AG10803 (cell line): ENCODE data around the gene ZNF678.

Experiments
- DNase-seq: peaks from one replicate; pipeline ENCODE4 v3.0.0; 2010; ENCODE audit warnings: low read depth
- H3K4me3 ChIP-seq: 2 replicates; pipeline ENCODE4 v1.5.1; 2011; ENCODE audit warnings: mild to moderate bottlenecking, low read length, control low read depth
- CTCF ChIP-seq: conservative IDR thresholded peaks from 2 replicates; pipeline ENCODE4 v1.5.1; 2011; ENCODE audit warnings: mild to moderate bottlenecking, low read length, control low read depth, inconsistent platforms

Gene ZNF678

GRCh38 chr1:227561241-227561907 is 2.0 kb upstream of the ZNF678 start:
- no peak overlapping the region for H3K4me3 ChIP-seq
- no peak for TF ChIP-seq CTCF
- no peak for DNase-seq

- TF ChIP-seq CTCF = no peak
Observed at GRCh38 chr1:227562037-227562436, 1.3 kb upstream of the ZNF678 start.

GRCh38 chr1:227562933-227563323 is 428 bp upstream of the ZNF678 start:
- H3K4me3 ChIP-seq = no peak overlapping the region
- no peak for TF ChIP-seq CTCF
- DNase-seq = no peak

More at GRCh38 chr1:227562037-227562436, 1.3 kb upstream of the ZNF678 start:
- no peak for DNase-seq
- H3K4me3 ChIP-seq = no peak overlapping the region

- TF ChIP-seq CTCF = no peak
- no peak for DNase-seq
- H3K4me3 ChIP-seq = no peak overlapping the region
Observed at GRCh38 chr1:227567256-227567655, 3.9 kb downstream of the ZNF678 start.

GRCh38 chr1:227568593-227568992 is 5.2 kb downstream of the ZNF678 start:
- no peak overlapping the region for H3K4me3 ChIP-seq
- TF ChIP-seq CTCF = no peak
- DNase-seq = no peak

GRCh38 chr1:227572752-227573151 is 9.4 kb downstream of the ZNF678 start:
- no peak for DNase-seq
- no peak overlapping the region for H3K4me3 ChIP-seq
- no peak for TF ChIP-seq CTCF

GRCh38 chr1:227574926-227575325 is 11.6 kb downstream of the ZNF678 start:
- no peak overlapping the region for H3K4me3 ChIP-seq

More at GRCh38 chr1:227574926-227575325, 11.6 kb downstream of the ZNF678 start:
- DNase-seq = no peak
- TF ChIP-seq CTCF = no peak
